ENCODE measurements around the gene NOTCH3. TPM values are rescaled to one million over a fixed set of nuclear protein-coding genes. Genes with fewer than 3 reads are reported as not detected.
A peak's percentile ranks its signal among the peaks of the same experiment; 100 is the strongest.

Gene NOTCH3
- total RNA-seq, 1 experiment from 2014 or later = 39.4 TPM

GRCh38 chr19:15223649-15224361 lies 23.0 kb upstream of the NOTCH3 start:
- Histone ChIP-seq H3K4me2 (ENCODE audit: low read length) (no peak overlapping the region), H3K27me3 (ENCODE audit: insufficient read depth, low read length) (no peaks in the 10 kb centered on the region), H3K4me3 (replicated peaks in 1 of 2; ENCODE audit: low read depth in 1 of 2, low read length in 2 of 2) (no peak overlapping the region), H3K9me2 (ENCODE audit: insufficient read depth) (no peaks in the 10 kb centered on the region), H3K9me3 (ENCODE audit: control insufficient read depth in 1 of 2, insufficient read depth in 1 of 2, low read depth in 1 of 2, low read length in 2 of 2) (no peaks in the 10 kb centered on the region), H4K20me1 (ENCODE audit: insufficient read depth) (no peaks in the 10 kb centered on the region), H3K79me2 (ENCODE audit: insufficient read depth, low read length) (no peaks in the 10 kb centered on the region), H3K36me3 (ENCODE audit: control insufficient read depth in 1 of 2, insufficient read depth in 2 of 2, low read length in 2 of 2) (no peaks in the 10 kb centered on the region), H2AFZ (ENCODE audit: low read depth, low read length, poor library complexity, severe bottlenecking) (no peak overlapping the region), H3K27ac (ENCODE audit: low read depth, low read length) (no peak overlapping the region), H3K9ac (ENCODE audit: low read length) (no peak overlapping the region), H3K4me1 (ENCODE audit: control insufficient read depth in 1 of 2, insufficient read depth in 2 of 2, low read length in 2 of 2) (peaks cover 4 to 8% of the 10 kb centered on the region in 2 experiments; a peak in 2 of 4 replicates)
- DNase-seq (ENCODE audit: low read depth, low spot score) = no peak
- ATAC-seq = no peak; the same call in 1 of the 2 replicates
- no peak for TF ChIP-seq CBX3 (IDR thresholded peaks at IDR 0.05; ENCODE audit: low read depth)
- TF ChIP-seq EZH2phosphoT487 (IDR thresholded peaks at IDR 0.05; ENCODE audit: borderline replicate concordance) = no peak
- TF ChIP-seq JUND (IDR thresholded peaks at IDR 0.05) = no peak
- no peak for TF ChIP-seq TCF7L2 (IDR thresholded peaks at IDR 0.05; ENCODE audit: borderline replicate concordance, extremely low read depth, insufficient read depth, insufficient read length)
- no peak for TF ChIP-seq ZFX (IDR thresholded peaks at IDR 0.05)
- TF ChIP-seq POLR2A (IDR thresholded peaks at IDR 0.05; ENCODE audit: borderline replicate concordance, extremely low read depth, insufficient read depth, insufficient read length) = no peak
- ChIA-PET CTCF (no interaction called here), POLR2A (interaction anchor here (0.9 kb wide), 1 partner anchor 11 kb away, joined by 3 read pairs; no protein-coding TSS in a partner anchor), RAD21 (ENCODE audit: low non-redundant PET in 1 of 2, low total read pairs in 2 of 2, uncharacterized antibody in 2 of 2, unreplicated experiment in 2 of 2) (no interaction called here)
- intact Hi-C loops (cut with micrococcal nuclease) = no loop called here
- no TSS peak for BruUV-seq (replicated peaks)

- CTCF ChIA-PET = no interaction called here
These were observed 22.2 kb upstream of the NOTCH3 start for GRCh38 chr19:15222738-15223648.

More at GRCh38 chr19:15222738-15223648, 22.2 kb upstream of the NOTCH3 start:
- H3K4me2 ChIP-seq (ENCODE audit: low read length) = peak overlapping the region; percentile 50
- no peak overlapping the region for H2AFZ ChIP-seq (ENCODE audit: low read depth, low read length, poor library complexity, severe bottlenecking)
- H4K20me1 ChIP-seq (ENCODE audit: insufficient read depth) = no peaks in the 10 kb centered on the region
- H3K27me3 ChIP-seq (ENCODE audit: insufficient read depth, low read length) = no peaks in the 10 kb centered on the region
- peak overlapping the region in 1 of 2 experiments; percentile 16; a peak in 1 of 4 replicates for H3K4me3 ChIP-seq (replicated peaks in 1 of 2; ENCODE audit: low read depth in 1 of 2, low read length in 2 of 2)
- DNase-seq (ENCODE audit: low read depth, low spot score) (peak; percentile 33), ATAC-seq (peak; percentile 93)
- no peak overlapping the region for H3K27ac ChIP-seq (ENCODE audit: low read depth, low read length)
- H3K9me2 ChIP-seq (ENCODE audit: insufficient read depth) = no peaks in the 10 kb centered on the region
- no TSS peak for BruUV-seq (replicated peaks)
- POLR2A ChIA-PET = interaction anchor here (0.6 kb wide), 1 partner anchor 1350 kb away, joined by 7 read pairs; no protein-coding TSS in a partner anchor
- H3K79me2 ChIP-seq (ENCODE audit: insufficient read depth, low read length) = no peaks in the 10 kb centered on the region
- RAD21 ChIA-PET (ENCODE audit: low non-redundant PET in 1 of 2, low total read pairs in 2 of 2, uncharacterized antibody in 2 of 2, unreplicated experiment in 2 of 2) = no interaction called here
- intact Hi-C loops (cut with micrococcal nuclease) = no loop called here
- H3K9me3 ChIP-seq (ENCODE audit: control insufficient read depth in 1 of 2, insufficient read depth in 1 of 2, low read depth in 1 of 2, low read length in 2 of 2) = no peaks in the 10 kb centered on the region
- 0 out of 2 replicates have a peak, but pooled peaks have one; percentile 33 for TF ChIP-seq EGR1 (IDR thresholded peaks at IDR 0.05; ENCODE audit: low read depth)
- no peak for TF ChIP-seq SP1 (IDR thresholded peaks at IDR 0.05; ENCODE audit: low read depth)
- H3K36me3 ChIP-seq (ENCODE audit: control insufficient read depth in 1 of 2, insufficient read depth in 2 of 2, low read length in 2 of 2) = no peaks in the 10 kb centered on the region
- no peak overlapping the region for H3K9ac ChIP-seq (ENCODE audit: low read length)
- H3K4me1 ChIP-seq (ENCODE audit: control insufficient read depth in 1 of 2, insufficient read depth in 2 of 2, low read length in 2 of 2) = peaks cover 4 to 8% of the 10 kb centered on the region in 2 experiments; a peak in 2 of 4 replicates
